K562 (cell line): ENCODE results near the gene OSGEP.

Source experiments
- CCNT2 ChIP-seq: IDR thresholded peaks from 2 replicates; pipeline ENCODE4 v1.6.1; 2011; ENCODE audit warnings: borderline replicate concordance, low read depth, mild to moderate bottlenecking, moderate library complexity, mixed read lengths, low read length; ENCODE audit not compliant: insufficient read length; ENCODE audit errors: extremely low read depth
- E2F1 ChIP-seq: sonication (generic); formaldehyde crosslinking; IDR thresholded peaks from 2 replicates; pipeline ENCODE4 v1.8.1; 2023; ENCODE audit warnings: mild to moderate bottlenecking, missing genetic modification reagents, moderate library complexity
- EP300 ChIP-seq: IDR thresholded peaks from 2 replicates; pipeline ENCODE4 v1.6.1; 2012; ENCODE audit warnings: low read length, improper control_type of control experiment
- MEF2A ChIP-seq: IDR thresholded peaks from 2 replicates; pipeline ENCODE4 v1.6.1; 2011; ENCODE audit warnings: low read depth, mild to moderate bottlenecking, low read length, moderate library complexity; ENCODE audit not compliant: control insufficient read depth
- MYBL2 ChIP-seq, 2 experiments: fragments of 450-650 bp in 1 of 2; sonication (generic) in 1 of 2; formaldehyde crosslinking in 1 of 2; IDR thresholded peaks; 2 replicates each; pipeline versions ENCODE4 v1.6.1 to v1.8.1; 2017 to 2022; ENCODE audit warnings: borderline replicate concordance in 1 of 2, inconsistent platforms in 1 of 2, low read depth in 1 of 2, mild to moderate bottlenecking in 1 of 2, missing genetic modification reagents in 1 of 2, moderate library complexity in 1 of 2
- MYC ChIP-seq, 2 experiments: fragments of 250-450 bp in 1 of 2; sonication (Bioruptor Pico) in 1 of 2; IDR thresholded peaks; 2 replicates each; pipeline versions ENCODE4 v1.5.1 to v1.6.1; 2012 to 2021; ENCODE audit warnings: low read depth in 2 of 2, borderline replicate concordance in 1 of 2, improper control_type of control experiment in 1 of 2, low read length in 1 of 2, mild to moderate bottlenecking in 1 of 2, moderate library complexity in 1 of 2
- NCOA1 ChIP-seq: fragments of 450-650 bp; IDR thresholded peaks from 2 replicates; pipeline ENCODE4 v1.6.1; 2016; ENCODE audit warnings: low read depth
- ZFP36 ChIP-seq: fragments of 150-350 bp; IDR thresholded peaks from 2 replicates; pipeline ENCODE4 v1.6.1; 2018; ENCODE audit warnings: low read length, low read depth; ENCODE audit not compliant: partially characterized antibody
- ZNF124 ChIP-seq: sonication (generic); formaldehyde crosslinking; IDR thresholded peaks from 2 replicates; pipeline ENCODE4 v1.8.1; 2022; ENCODE audit warnings: missing genetic modification reagents
- ZNF140 ChIP-seq: fragments of 250-450 bp; sonication (Bioruptor Pico); IDR thresholded peaks from 2 replicates; pipeline ENCODE4 v1.8.0; 2021; ENCODE audit warnings: moderate library complexity, mild to moderate bottlenecking, inconsistent platforms

- no peak for TF ChIP-seq CCNT2
- TF ChIP-seq EP300 = no peak
- no peak for TF ChIP-seq ZNF140 (CRISPR knock-in tag)
- no peak for TF ChIP-seq NCOA1
- no peak for TF ChIP-seq MYBL2 (IDR thresholded peaks at IDR 0.05; ENCODE audit: low read depth)
- TF ChIP-seq MYBL2 (CRISPR knock-in tag; IDR thresholded peaks at IDR 0.05; ENCODE audit: borderline replicate concordance) = no peak
- TF ChIP-seq ZNF124 = no peak
- no peak for TF ChIP-seq ZFP36
- TF ChIP-seq MEF2A = no peak
- no peak for TF ChIP-seq MYC (IDR thresholded peaks at IDR 0.05; ENCODE audit: low read depth, low read length)
- TF ChIP-seq MYC (CRISPR knock-in tag; IDR thresholded peaks at IDR 0.05; ENCODE audit: borderline replicate concordance, low read depth) = no peak
- no peak for TF ChIP-seq E2F1 (CRISPR knock-in tag)
These were observed 2.4 kb upstream of the OSGEP start for GRCh38 chr14:20456971-20457370.
